ENCODE data around the gene MCM3AP.

Gene MCM3AP

DNA sequence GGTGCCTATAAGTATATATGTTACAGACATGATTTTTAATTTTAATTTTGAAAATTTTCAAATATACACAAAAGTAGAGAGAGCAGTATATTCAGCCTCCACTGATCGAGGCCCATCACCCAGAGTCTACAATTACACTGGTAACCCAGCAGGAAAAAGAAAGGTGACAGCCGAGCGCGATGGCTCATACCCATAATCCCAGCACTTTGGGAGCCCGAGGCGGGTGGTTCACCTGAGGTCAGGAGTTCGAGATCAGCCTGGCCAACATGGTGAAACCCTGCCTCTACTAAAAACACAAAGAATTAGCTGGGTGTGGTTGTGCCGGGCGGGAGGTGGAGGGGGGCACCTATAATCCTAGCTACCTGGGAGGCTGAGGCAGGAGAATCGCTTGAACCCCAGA, 2.1 kb upstream of the MCM3AP start:
- Histone ChIP-seq H3K36me3 (ENCODE audit: control insufficient read depth, low read depth, low read length) (peaks cover 16% of the 10 kb centered on the region), H3K27ac (ENCODE audit: low read length) (no peak overlapping the region), H3K4me3 (ENCODE audit: low read length) (no peak overlapping the region), H3K27me3 (ENCODE audit: control insufficient read depth, insufficient read depth, low read length) (no peaks in the 10 kb centered on the region), H3K9ac (ENCODE audit: low read length) (no peak overlapping the region), H3K9me3 (ENCODE audit: control insufficient read depth, low read depth, low read length) (no peaks in the 10 kb centered on the region), H3K4me1 (ENCODE audit: control insufficient read depth, low read depth, low read length) (peaks cover 8% of the 10 kb centered on the region)

DNA sequence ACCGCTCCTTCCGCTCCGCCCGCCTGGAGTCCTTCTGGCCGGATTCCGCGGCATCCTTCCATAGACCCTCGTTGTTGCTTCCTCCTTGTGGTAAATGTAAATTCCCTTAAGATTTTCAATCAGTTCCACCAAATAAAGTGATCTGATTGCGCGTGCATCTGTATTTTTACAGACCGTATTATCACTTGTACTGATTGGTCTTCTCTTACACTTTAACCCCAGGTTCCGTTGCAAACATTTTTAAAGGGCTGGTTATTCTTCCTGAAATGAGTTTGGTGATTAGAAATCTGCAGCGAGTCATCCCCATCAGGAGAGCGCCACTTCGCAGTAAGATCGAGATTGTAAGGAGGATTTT, 1.2 kb upstream of the MCM3AP start:
- Histone ChIP-seq H3K27ac (ENCODE audit: low read length) (peak overlapping the region; percentile 71), H3K9me3 (ENCODE audit: control insufficient read depth, low read depth, low read length) (no peaks in the 10 kb centered on the region), H3K9ac (ENCODE audit: low read length) (peak overlapping the region; percentile 84), H3K36me3 (ENCODE audit: control insufficient read depth, low read depth, low read length) (peaks cover 16% of the 10 kb centered on the region), H3K27me3 (ENCODE audit: control insufficient read depth, insufficient read depth, low read length) (no peaks in the 10 kb centered on the region), H3K4me1 (ENCODE audit: control insufficient read depth, low read depth, low read length) (peaks cover 8% of the 10 kb centered on the region), H3K4me3 (ENCODE audit: low read length) (peak overlapping the region; percentile 99)

DNA sequence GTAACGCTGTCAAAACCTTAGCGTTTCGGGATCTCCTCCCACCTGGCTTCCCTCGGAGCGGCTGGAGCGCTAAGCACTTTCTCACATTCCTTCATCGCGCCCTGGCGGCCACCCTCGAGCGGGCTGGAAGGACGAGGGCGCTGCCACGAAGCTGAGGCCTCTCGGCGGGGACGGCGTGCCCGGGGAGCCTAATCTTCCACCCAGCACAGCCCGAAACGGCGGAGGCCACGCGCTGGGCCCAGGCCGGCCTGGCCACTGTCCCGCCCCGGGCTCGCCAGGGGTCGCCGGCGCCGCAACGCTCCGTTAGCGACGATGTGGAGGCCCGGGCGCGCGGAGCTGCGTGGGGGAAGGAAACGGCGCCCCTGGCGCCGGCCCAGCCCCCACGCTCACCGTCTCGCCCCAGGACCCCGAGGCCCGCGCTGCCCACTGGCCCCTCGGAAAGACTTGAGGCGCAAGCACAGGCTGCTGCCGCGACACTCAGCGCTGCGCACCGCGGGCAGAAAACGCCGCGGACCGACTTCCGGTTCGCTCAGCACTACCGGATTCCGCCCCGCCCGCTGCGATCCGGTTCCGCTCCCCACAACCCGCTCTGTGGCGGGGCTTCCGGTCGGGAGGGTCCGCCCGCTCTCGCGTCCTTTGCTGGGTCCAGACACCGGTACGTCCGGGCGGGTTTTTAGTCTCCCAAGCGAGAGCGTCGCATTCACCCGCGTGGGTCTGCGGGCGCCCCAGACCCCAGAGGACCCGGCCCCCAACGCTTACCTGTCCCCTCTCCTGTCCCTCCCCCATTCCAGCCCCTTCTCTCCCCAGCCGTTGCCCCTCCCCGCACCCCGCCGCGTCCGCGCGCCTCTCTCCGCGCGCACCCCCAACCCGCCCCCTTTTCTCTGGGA, 593 bp upstream of the MCM3AP start, which contains the start of gene YBEY:
Gene YBEY (plus strand): TSS at position 582 of the 887 bp plus-strand sequence. CDS start 572 bp downstream, outside the sequence.
- Histone ChIP-seq H3K9ac (ENCODE audit: low read length) (peak within 1 kb of the TSS; percentile 84), H3K4me1 (ENCODE audit: control insufficient read depth, low read depth, low read length) (peaks cover 8% of the 10 kb centered on the region), H3K27me3 (ENCODE audit: control insufficient read depth, insufficient read depth, low read length) (no peaks in the 10 kb centered on the region), H3K4me3 (ENCODE audit: low read length) (peak within 1 kb of the TSS; percentile 99), H3K9me3 (ENCODE audit: control insufficient read depth, low read depth, low read length) (no peaks in the 10 kb centered on the region), H3K27ac (ENCODE audit: low read length) (peak within 1 kb of the TSS; percentile 71), H3K36me3 (ENCODE audit: control insufficient read depth, low read depth, low read length) (peaks cover 10% of the 10 kb centered on the region)

DNA sequence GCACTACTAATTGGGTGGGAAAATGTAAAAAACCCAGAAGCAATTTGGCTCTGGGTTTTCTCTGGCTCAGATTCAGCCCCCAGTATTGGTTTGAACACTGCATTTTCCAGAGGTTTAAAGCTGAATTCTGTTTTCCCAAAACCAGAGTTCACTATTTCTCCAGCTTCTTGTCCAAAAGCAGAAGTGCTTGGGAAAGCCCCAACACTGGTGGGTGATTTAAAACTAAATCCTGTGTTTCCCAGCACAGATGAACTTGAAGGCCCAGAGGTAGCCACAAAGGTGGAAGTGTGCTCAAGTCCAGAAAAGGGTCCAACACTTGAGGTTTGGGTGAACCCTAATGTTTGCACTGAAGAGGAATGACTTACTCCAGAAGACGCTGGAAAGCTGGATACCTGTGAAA, 678 bp downstream of the MCM3AP start:
- Histone ChIP-seq H3K36me3 (ENCODE audit: control insufficient read depth, low read depth, low read length) (peaks cover 17% of the 10 kb centered on the region), H3K27ac (ENCODE audit: low read length) (no peak overlapping the region), H3K9ac (ENCODE audit: low read length) (no peak overlapping the region)

DNA sequence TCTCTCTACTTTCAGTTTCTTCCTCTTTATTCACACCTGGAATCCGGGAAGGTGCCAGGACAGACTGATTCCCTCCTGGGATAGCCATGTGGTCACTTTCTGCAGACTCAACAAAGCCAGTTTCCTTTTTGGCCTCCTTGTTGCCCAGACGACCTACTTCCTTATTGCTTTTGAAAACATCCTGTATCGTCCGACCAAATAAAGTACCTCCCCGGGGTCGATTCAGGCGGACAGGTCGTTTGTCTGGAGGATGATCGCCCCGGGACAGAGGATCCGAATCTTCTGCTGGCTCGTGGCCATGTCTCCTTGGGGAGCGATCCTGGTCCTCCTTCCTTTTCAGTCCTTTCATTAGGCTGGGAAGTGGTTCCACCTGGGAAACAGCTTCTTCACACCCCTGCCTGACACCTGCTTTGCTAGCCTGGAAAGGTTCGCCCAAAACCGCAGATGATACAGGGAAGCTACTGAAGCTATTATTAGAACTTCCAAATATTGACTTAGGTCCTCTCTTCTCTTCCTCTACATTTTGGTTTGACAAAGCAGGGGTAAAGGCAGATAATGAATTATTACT, 1.2 kb downstream of the MCM3AP start:
- H3K9ac ChIP-seq (ENCODE audit: low read length): no peak overlapping the region
- H3K27ac ChIP-seq (ENCODE audit: low read length): no peak overlapping the region

More for the DNA sequence above, 678 bp downstream of the MCM3AP start:
- no peaks in the 10 kb centered on the region for H3K9me3 ChIP-seq (ENCODE audit: control insufficient read depth, low read depth, low read length)
- H3K27me3 ChIP-seq (ENCODE audit: control insufficient read depth, insufficient read depth, low read length): no peaks in the 10 kb centered on the region
- peaks cover 8% of the 10 kb centered on the region for H3K4me1 ChIP-seq (ENCODE audit: control insufficient read depth, low read depth, low read length)
- H3K4me3 ChIP-seq (ENCODE audit: low read length): peak overlapping the region; percentile 99

DNA sequence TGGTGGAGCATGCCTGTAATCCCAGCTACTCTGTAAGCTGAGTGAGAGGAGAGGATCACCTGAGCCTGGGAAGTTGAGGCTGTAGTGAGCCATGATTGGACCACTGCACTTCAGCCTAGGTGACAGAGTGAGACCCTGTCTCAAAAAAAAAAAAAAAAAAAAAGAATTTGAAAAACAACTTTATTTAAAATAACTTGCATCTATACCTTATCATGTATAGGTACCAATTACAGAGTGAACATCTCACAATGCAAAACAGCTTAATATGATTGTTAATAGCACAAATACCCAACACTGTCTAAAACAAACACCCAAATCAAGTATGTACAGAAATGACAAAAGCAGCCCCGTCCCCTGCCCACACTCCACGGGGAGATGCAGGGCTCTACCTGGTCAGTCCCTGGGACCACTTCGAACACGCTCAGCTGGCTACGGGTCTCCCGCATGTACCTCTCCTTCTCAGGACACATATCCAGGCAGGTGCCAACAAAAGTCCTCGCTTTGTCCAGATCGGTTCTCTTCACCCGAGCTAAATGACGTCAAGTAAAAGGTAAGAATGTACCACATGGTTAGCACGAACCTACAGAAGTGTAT, 10.5 kb downstream of the MCM3AP start:
- Histone ChIP-seq H3K4me1 (ENCODE audit: control insufficient read depth, low read depth, low read length) (no peaks in the 10 kb centered on the region), H3K36me3 (ENCODE audit: control insufficient read depth, low read depth, low read length) (peaks cover 87% of the 10 kb centered on the region), H3K9me3 (ENCODE audit: control insufficient read depth, low read depth, low read length) (no peaks in the 10 kb centered on the region), H3K27me3 (ENCODE audit: control insufficient read depth, insufficient read depth, low read length) (no peaks in the 10 kb centered on the region), H3K27ac (ENCODE audit: low read length) (no peak overlapping the region), H3K4me3 (ENCODE audit: low read length) (no peak overlapping the region), H3K9ac (ENCODE audit: low read length) (no peak overlapping the region)

More for the DNA sequence above, 1.2 kb downstream of the MCM3AP start:
- no peaks in the 10 kb centered on the region for H3K9me3 ChIP-seq (ENCODE audit: control insufficient read depth, low read depth, low read length)
- H3K4me1 ChIP-seq (ENCODE audit: control insufficient read depth, low read depth, low read length): peaks cover 8% of the 10 kb centered on the region
- H3K4me3 ChIP-seq (ENCODE audit: low read length): peak overlapping the region; percentile 0
- H3K36me3 ChIP-seq (ENCODE audit: control insufficient read depth, low read depth, low read length): peaks cover 23% of the 10 kb centered on the region
- H3K27me3 ChIP-seq (ENCODE audit: control insufficient read depth, insufficient read depth, low read length): no peaks in the 10 kb centered on the region

DNA sequence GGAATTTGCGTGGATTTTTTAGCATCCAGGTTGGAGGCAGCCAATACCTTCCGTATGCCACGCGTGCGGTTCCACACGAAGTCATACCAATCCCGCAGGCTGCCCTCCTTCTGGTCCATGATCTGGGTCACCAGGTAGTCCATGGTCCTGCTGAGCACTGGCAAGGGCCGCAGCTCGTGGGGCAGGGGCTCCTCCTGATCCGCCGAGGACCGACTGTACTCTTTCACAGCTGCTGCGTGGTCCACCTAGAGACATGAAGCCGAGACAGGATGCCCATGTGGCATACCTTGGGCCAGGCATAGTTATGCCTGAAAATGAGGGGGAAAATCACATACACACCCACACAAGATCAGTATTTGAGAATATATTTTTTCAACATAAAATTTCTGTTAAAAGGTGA, 12.1 kb downstream of the MCM3AP start:
- H3K27me3 ChIP-seq (ENCODE audit: control insufficient read depth, insufficient read depth, low read length): no peaks in the 10 kb centered on the region
- H3K36me3 ChIP-seq (ENCODE audit: control insufficient read depth, low read depth, low read length): peaks cover 85% of the 10 kb centered on the region
- H3K9ac ChIP-seq (ENCODE audit: low read length): no peak overlapping the region
- H3K4me1 ChIP-seq (ENCODE audit: control insufficient read depth, low read depth, low read length): no peaks in the 10 kb centered on the region
- no peak overlapping the region for H3K27ac ChIP-seq (ENCODE audit: low read length)
- no peaks in the 10 kb centered on the region for H3K9me3 ChIP-seq (ENCODE audit: control insufficient read depth, low read depth, low read length)
- no peak overlapping the region for H3K4me3 ChIP-seq (ENCODE audit: low read length)

DNA sequence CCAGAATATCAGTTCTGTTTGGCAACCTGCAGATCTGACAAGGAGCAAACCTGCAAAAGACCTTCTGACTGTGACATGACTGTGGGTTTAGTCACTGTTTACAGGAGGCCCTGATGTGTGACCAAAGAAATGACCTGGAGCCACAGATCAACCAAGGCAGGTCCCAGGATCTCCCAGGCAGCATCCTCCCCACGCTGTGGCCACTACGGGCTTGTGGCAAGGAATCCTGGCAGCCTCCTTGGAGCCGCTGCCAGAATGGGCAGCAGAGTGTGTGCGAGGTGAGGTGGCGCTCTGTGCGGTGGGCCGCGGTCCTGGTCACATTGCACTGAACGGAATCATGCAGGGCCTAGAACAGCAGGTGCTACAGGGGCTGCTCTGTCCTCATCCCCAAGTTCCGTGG, 15.9 kb downstream of the MCM3AP start:
- Histone ChIP-seq H3K4me1 (ENCODE audit: control insufficient read depth, low read depth, low read length) (no peaks in the 10 kb centered on the region), H3K27ac (ENCODE audit: low read length) (no peak overlapping the region)

DNA sequence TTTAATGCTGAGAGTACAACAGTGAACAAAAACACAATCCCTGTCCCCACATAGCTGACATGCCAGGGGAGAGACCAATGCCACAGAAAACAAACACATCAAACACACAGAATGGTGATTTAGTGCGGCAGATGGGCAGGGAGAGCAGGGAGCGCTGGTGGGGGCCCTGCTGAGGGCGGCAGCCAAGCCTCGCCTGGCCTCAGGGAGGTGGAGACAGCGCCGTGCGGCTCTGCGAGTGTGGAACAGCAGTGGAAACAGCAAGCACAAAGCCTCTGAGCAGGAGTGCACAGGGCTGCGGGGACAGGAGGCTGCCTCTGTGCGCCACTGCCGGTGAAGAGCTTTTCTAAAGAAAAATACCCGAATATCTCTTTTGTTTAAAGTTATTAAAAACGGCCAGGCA, 17.0 kb downstream of the MCM3AP start:
- H3K27me3 ChIP-seq (ENCODE audit: control insufficient read depth, insufficient read depth, low read length): no peaks in the 10 kb centered on the region
- H3K27ac ChIP-seq (ENCODE audit: low read length): no peak overlapping the region
- no peaks in the 10 kb centered on the region for H3K9me3 ChIP-seq (ENCODE audit: control insufficient read depth, low read depth, low read length)
- H3K9ac ChIP-seq (ENCODE audit: low read length): no peak overlapping the region
- no peak overlapping the region for H3K4me3 ChIP-seq (ENCODE audit: low read length)
- no peaks in the 10 kb centered on the region for H3K4me1 ChIP-seq (ENCODE audit: control insufficient read depth, low read depth, low read length)
- peaks cover 77% of the 10 kb centered on the region for H3K36me3 ChIP-seq (ENCODE audit: control insufficient read depth, low read depth, low read length)

More for the DNA sequence above, 15.9 kb downstream of the MCM3AP start:
- no peak overlapping the region for H3K9ac ChIP-seq (ENCODE audit: low read length)
- H3K27me3 ChIP-seq (ENCODE audit: control insufficient read depth, insufficient read depth, low read length): no peaks in the 10 kb centered on the region
- H3K36me3 ChIP-seq (ENCODE audit: control insufficient read depth, low read depth, low read length): peaks cover 79% of the 10 kb centered on the region
- no peaks in the 10 kb centered on the region for H3K9me3 ChIP-seq (ENCODE audit: control insufficient read depth, low read depth, low read length)
- no peak overlapping the region for H3K4me3 ChIP-seq (ENCODE audit: low read length)

DNA sequence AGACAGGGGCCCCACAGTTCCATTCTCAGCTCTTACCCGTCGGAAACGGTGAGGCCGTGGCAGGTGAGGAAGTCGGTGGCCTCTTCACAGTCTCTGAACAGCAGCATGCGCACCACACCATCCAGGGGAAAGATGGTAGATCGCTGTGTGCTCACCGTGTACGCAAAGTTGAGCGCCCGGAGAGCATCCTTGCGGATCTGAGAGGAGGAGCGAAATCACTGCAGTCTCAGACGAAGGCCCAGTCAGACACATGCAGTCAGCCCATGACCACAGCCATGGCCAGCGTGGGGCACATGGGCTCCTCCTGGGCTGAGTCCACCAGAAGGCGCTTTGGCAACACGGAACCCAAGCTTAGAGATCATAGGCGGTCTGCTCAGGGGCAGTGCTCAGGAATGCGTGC, 18.5 kb downstream of the MCM3AP start:
- no peak overlapping the region for H3K4me3 ChIP-seq (ENCODE audit: low read length)

DNA sequence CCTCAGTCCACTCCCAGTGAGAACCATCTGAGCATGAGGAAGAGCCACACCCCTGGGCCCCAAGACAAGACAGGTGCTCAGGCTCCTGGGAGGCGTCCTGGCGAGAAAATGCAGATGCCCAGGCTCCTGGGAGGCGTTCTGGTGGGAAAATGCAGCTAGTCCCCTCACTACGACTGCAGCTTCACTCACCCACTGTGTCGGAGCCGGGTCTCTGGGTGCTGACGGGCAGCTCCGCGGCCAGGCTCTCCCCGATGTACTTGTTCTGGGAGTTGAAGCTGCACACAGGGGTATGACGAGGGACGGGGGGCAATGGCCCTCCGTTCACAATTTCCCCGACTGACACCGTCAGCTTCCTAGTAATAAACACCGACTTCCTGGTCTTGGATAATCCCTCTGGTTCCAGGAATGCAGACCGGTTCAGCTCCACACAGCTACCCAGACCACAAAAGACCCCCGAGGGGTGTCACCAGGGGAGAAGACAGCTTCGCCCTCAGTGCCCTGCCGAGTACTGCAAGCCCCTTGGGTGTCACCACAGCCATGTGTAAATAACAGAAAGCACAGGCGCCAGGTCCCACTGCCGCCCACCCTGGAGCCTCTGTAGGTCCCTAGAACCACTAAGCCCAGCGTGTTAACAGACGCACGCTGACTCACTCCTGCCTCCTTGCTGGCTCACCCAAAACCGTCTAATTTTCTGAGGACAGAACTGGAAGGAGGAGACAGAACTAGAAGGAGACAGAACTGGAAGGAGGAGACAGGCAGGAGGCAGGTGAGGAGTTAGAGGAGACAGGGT, 19.5 kb downstream of the MCM3AP start:
- H3K4me3 ChIP-seq (ENCODE audit: low read length): no peak overlapping the region
- H3K36me3 ChIP-seq (ENCODE audit: control insufficient read depth, low read depth, low read length): peaks cover 63% of the 10 kb centered on the region
- no peaks in the 10 kb centered on the region for H3K4me1 ChIP-seq (ENCODE audit: control insufficient read depth, low read depth, low read length)
- H3K27ac ChIP-seq (ENCODE audit: low read length): no peak overlapping the region
- no peak overlapping the region for H3K9ac ChIP-seq (ENCODE audit: low read length)
- no peaks in the 10 kb centered on the region for H3K9me3 ChIP-seq (ENCODE audit: control insufficient read depth, low read depth, low read length)
- no peaks in the 10 kb centered on the region for H3K27me3 ChIP-seq (ENCODE audit: control insufficient read depth, insufficient read depth, low read length)

More for the DNA sequence above, 18.5 kb downstream of the MCM3AP start:
- H3K36me3 ChIP-seq (ENCODE audit: control insufficient read depth, low read depth, low read length): peaks cover 66% of the 10 kb centered on the region
- H3K27me3 ChIP-seq (ENCODE audit: control insufficient read depth, insufficient read depth, low read length): no peaks in the 10 kb centered on the region
- no peaks in the 10 kb centered on the region for H3K9me3 ChIP-seq (ENCODE audit: control insufficient read depth, low read depth, low read length)
- H3K4me1 ChIP-seq (ENCODE audit: control insufficient read depth, low read depth, low read length): no peaks in the 10 kb centered on the region
- no peak overlapping the region for H3K9ac ChIP-seq (ENCODE audit: low read length)
- H3K27ac ChIP-seq (ENCODE audit: low read length): no peak overlapping the region

Measured in iPS-18a (cell line).